ENCODE measurements around the gene HOXA4.

The HOXA4 gene

GRCh38 chr7:27131390-27131819, 848 bp upstream of the HOXA4 start:
- no peak for DNase-seq

DNA sequence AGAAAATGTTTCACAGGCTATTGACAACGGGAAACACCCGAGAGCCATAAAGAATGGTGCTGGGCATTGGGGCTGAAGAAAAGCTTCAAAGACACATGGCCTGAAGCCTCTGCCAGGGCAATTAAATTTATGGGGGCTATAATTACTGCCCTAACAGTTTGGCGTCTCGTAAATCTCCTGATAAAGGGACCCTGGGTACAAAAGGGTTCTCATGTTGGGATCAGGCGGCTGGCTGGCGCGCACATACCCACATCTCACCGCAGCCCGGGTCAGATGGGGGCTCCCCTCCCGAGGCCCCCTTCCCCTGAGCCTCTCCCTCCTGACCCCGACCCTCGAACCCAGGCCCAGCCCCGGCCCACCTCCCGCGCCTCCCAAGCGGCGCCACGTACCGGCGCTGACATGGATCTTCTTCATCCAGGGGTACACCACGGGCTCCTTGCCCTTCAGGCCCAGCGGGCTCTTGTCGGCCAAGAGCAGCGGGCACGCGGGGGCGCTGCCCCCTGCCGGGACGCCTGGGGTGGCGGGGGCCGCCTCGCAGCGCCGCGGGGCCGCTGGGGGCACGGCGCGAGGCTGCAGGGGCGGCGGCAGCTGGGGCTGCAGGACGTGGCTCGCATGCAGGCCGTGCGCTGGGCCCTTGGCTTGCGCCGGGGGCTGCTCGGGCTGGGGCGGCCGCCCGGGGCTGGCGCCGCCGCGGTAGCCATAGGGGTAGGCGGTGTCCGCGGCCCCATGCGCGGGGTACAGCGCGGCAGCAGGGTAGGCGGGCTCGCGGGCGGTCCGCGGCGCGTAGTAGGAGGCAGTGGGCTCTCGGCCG, 623 bp downstream of the HOXA4 start:
- no peak for DNase-seq

DNA sequence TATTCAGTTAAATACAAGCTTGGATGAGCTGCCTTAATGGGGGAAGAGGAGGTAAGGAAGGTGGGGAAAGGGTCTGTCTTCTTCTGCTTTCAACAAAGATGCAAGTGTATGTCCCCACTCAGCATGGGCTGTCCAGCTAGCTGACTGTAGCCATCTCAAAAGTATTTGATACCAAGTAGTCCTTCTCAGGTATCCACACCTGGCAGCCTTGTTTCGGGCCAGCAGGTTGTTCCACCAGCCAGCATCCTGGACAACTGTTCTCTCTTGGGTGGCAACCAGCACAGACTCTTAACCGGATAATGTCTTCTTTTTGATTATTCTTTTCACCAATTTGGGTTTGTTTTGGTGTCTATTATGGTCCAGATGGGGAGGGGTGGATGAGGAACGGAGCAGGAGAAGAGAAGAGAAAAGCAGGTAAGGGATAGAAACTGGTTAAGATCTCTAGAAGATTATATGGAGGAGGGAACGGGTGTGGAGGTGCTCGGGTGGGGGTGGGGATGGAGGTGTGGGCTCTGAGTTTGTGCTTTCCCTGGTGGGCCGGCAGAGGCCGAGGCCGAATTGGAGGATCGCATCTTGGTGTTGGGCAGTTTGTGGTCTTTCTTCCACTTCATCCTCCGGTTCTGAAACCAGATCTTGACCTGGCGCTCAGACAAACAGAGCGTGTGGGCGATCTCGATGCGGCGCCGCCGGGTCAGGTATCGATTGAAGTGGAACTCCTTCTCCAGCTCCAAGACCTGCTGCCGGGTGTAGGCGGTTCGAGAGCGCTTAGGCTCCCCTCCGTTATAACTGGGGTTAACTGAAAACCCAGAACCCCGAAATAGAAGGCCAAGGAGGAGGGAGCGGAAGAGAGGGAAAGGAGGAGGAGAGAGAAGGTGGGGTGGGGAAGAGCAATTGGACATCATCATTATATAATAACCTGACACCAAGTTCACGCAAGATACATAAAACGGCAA, 1.5 kb downstream of the HOXA4 start:
- DNase-seq = no peak

- DNase-seq = no peak
These were observed 2.5 kb downstream of the HOXA4 start for GRCh38 chr7:27128034-27128433.

- no peak for DNase-seq
These were observed 3.8 kb downstream of the HOXA4 start for GRCh38 chr7:27126596-27127327.

DNA sequence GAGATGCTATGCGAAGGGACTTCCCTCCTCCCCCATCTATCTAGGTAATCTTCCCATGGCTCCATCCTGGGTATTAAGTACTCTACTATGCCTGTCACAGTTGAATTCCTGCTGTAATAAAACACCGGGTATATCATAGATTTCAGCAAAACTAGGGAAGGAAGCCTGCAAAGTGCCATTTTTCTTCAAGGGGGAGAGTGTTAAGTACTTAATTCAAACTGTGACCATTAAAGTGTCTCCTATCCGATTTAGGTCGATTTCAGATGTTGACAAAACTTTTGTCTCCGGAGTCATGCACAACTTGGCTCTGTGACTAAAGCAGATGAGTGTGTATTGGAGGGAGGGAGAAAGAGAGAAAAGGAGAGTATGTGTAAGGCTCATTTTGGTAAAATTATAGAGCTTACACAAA, 4.6 kb downstream of the HOXA4 start:
- DNase-seq = no peak

- no peak for DNase-seq
These were observed 5.5 kb downstream of the HOXA4 start for GRCh38 chr7:27124902-27125689.

DNA sequence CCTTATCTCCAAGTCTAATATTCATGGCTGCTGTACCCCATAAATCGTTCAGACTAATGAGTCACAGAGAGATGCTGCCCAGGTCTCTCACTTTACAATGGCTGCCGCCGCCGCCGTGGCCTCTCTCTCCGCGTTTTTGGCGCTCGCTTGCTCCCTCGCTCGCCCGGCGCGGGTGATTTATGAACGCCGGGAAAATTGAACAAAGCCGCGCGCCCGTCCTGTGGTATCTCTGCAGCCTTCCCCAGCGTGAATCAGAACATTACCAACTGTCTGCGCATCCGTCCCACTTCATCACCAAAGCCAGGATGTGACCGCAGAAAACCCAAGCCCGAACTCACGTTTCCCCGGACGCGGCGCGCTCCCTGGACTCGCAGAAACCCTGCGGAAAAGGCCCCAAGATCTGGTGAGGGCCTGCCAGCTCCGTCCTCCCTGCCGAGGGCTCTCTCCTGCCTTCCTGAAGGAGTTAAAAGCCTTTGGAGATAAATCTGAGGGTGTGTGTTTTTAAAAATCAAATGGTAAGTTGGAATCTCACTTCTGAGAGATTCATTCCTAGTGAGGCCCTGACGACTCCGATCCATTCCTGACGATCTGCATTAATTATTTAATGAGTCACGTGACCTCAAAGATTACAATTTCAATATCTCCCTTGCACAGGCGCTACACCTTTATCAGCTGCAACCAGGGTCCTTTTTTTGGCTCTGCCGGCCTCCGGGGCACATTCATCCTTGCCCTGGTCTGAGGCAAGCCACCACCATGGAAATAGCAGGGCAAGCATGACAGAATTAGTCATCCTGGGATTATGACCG, 6.3 kb downstream of the HOXA4 start:
- no peak for DNase-seq

- no peak for DNase-seq
These were observed 7.0 kb downstream of the HOXA4 start for GRCh38 chr7:27123477-27124053.

DNA sequence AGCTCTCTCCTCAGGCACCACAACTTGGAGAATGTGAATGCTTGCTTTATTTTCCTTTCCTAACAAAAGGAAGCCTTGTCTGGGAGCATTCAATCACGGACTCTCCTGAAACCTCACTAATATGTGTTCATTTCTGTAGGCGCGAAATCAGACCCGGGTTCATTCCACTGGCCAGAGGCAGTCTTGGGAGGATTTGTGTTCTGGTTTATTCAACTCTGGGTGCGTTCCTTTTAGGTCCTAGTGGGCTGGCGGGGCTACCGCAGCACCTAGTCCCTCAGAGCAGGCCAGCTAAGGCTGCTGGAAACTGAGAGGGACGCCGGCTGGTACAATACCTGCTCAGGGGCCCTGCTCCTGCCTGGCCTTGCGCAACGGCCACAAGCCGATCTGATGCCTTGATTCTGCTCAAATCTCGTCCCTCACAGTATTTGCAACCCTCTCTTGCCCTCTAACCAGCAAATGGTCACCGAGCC, 7.5 kb downstream of the HOXA4 start:
- no peak for DNase-seq

DNA sequence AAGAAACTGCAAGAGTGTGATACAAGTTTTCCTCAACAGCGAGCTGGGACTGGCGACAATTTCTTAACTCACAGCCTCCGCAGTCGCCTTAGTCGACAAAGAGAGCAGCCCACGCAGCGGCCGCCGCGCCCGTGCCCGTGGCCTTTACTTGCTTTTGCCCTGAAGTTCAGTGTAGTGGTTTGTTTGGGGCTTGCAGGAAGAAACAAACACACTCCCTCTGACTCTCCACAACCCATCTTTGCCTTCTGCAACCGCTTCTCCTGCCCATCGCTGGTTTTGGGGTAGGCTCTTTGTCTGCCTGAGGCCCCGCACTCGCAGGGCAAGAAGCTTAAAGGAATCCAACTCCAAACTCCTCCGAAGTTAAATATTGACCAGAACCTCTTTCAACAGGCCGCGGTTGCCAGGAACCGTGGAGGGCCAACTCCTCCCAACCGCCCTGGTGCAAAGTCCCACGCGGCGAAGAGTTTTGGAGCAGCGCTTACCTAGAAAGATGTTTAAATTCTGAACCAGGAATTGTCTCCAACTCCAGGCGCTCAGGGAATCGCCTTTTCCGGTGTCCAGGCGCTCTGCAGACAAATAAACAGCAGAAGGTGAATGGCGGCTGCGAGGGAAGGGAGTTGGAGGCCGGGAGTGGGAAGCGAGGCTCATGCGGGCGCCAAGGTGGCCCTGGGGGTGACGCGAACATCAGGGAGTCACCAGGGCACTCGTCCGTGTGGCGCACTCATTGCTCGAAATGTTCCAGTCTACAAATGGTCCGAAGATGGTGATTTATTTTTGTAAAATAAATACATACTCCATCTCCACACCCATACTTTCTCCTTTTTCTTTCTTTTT, 8.3 kb downstream of the HOXA4 start:
- DNase-seq = no peak

DNA sequence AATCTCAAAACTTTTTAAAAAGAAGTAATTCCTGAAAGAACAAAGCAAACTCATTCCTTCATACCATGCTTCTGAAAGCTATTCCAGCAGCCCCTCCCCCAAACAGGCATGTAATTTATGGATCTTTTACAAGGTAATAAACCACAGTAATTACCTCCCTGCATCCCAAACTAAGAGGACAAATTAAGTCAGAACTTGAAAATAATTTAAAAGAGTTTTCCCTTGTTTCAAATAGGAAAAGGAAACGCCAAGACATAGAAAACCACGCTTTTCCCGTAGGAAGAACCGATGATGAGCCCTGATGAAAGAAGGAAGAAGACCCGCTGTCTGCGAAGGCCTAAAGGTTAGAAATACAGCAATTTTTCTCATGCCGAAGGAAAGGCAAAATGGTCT, 8.9 kb downstream of the HOXA4 start:
- DNase-seq = no peak

- DNase-seq = no peak
These were observed 11.1 kb downstream of the HOXA4 start for GRCh38 chr7:27119412-27119911.

- no peak for DNase-seq
These were observed 12.0 kb downstream of the HOXA4 start for GRCh38 chr7:27118580-27118979.

- DNase-seq = no peak
These were observed 12.6 kb downstream of the HOXA4 start for GRCh38 chr7:27117887-27118491.

DNA sequence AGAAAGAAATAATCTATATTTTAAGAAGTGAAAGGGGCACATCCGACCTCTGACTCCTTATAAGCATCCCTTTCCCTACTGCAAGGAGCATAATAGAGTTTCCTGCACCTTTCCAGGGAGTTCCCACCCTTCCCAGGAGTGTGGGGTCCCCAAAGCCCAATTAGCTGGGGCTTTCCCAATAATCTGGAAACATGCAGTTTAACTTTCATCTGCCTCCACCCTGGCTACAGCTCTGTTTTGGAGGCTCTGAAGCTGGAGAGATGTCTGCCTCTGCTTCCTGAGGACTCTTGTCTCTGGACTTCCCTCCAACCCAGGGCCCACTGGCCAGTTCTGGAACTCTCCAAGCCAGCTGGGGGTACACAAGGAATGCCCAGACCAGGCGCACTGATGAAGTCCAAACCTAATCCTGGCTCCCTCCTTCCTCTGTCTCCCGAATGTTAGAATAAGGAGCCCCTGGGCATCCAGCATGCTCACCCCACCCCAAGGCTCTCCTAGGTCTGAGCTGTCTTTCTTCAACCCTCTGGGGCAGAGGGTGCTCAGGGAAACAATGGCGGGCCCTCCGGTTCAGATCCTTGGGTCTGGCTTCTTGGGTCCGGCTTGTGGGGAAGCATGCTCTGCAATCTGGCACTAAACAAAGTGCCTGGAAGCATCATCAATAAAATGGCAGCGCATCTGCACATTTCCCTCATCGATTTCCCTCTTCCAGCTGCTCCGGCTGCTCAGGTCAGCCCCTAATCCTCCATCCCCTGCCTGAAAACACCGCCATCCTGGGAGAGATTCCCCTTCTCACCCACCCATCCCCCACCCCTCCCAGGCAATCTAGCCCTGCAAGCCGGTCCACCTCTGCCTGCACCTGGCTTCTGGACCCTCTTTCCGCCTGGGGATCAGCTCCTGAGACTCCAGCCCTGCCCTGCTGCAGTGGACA, 13.3 kb downstream of the HOXA4 start:
- no peak for DNase-seq

DNA sequence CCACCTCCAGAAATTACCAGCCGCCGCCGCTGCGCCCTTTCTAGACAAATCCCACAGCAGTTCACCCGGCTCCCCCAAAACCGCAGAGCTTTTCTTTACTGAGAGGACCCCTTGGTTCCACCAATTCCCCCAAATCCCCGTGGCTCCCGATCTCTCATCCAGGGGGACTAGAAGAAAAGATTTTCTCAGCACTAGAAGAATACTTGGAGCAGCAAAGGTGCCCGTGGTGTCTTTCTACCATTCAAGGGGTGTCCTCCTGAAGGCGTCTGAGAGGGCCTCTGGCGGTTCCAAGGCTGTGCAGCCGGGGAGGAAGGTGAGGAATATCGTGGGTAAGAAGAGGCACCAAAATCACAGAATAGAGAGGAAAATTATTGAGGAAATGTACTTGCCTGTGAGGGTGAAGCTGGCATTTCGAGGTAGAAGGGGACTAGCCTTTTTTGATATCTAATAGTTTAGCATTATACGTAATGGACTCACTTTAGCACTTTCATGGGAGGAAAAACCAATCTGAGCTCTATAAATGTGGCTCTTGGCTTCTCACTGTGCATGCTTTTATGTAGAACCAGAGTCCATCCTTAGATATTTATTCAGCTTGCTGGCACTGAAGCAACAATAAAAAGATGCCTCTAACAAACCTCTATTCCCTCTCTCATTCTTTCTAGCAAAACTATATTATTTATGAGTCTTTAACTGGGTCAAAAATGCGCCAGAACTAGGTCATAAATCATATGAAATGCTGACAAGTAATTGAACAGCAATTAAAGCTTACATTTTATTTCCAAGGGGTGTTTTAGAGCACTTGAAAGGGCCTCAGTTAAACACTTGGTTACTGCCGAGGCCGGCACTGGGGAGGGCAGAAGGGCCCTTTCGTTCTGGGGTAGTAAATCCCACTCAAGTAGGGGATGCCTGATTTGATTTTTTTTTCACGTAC, 14.3 kb downstream of the HOXA4 start:
- no peak for DNase-seq

Measured in stimulated activated CD4-positive, alpha-beta T cell treated with anti-CD3 and anti-CD28 coated beads, Interleukin-2, amount 100 ng/mL, for 48 hours (primary cell).